ENCODE measurements around the gene NR4A1.

NR4A1 gene

DNA sequence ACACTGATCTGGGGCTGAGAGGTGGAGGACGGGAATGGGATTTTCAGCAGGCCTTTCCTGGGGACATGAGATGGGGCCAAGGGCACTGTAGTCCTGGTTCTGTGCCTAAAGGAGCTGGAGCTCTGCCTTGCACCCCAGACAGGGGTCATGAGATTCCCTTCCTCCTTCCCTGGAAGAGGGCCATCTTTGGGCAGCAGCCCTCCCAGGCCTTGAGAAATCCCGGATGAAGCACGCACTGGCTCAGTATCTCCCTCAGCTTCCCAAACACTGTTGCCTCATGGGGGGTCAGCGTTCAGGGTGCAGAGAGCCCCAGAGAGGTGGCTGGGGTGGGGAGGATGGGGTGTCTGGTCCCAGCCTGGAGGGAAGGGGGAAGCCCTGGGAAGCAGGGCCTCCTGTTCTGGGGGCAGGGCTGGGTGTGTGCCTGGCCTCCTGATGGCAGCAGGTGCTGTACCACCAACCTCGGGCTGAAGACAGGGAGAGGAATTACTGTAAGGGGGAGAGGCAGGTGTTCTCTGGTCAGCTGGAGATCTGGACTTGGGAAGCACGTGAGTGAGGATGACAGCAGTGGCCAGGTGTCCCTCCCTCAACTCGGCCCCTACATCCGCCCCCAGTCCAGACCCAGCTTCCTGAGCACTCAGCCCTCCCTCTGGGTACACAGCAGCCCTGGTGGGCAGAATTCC is 8.4 kb upstream of the NR4A1 start:
- 89 to 92% methylated on average over 8 of the region's 8 CpGs for WGBS, 2 experiments
- Histone ChIP-seq H3K27ac (ENCODE audit: insufficient read depth, low read depth, low read length, poor library complexity, severe bottlenecking) (no peak overlapping the region), H3K4me1 (ENCODE audit: control insufficient read depth, insufficient read depth, low read length) (no peaks in the 10 kb centered on the region), H3K36me3 (ENCODE audit: control insufficient read depth, insufficient read depth, low read length) (no peaks in the 10 kb centered on the region), H3K9me3 (ENCODE audit: control insufficient read depth, low read length) (no peaks in the 10 kb centered on the region), H3K4me3 (ENCODE audit: insufficient read depth, low read depth, low read length) (no peak overlapping the region), H3K27me3 (ENCODE audit: control insufficient read depth, insufficient read depth, low read length, poor library complexity, severe bottlenecking) (peaks cover 11% of the 10 kb centered on the region)

- no peak overlapping the region for H3K27ac ChIP-seq (ENCODE audit: insufficient read depth, low read depth, low read length, poor library complexity, severe bottlenecking)
- H3K36me3 ChIP-seq (ENCODE audit: control insufficient read depth, insufficient read depth, low read length): no peaks in the 10 kb centered on the region
- H3K4me1 ChIP-seq (ENCODE audit: control insufficient read depth, insufficient read depth, low read length): no peaks in the 10 kb centered on the region
- H3K9me3 ChIP-seq (ENCODE audit: control insufficient read depth, low read length): no peaks in the 10 kb centered on the region
- 90% methylated on average over 21 of the region's 21 CpGs for WGBS, 2 experiments
- H3K4me3 ChIP-seq (ENCODE audit: insufficient read depth, low read depth, low read length): no peak overlapping the region
- peaks cover 6% of the 10 kb centered on the region for H3K27me3 ChIP-seq (ENCODE audit: control insufficient read depth, insufficient read depth, low read length, poor library complexity, severe bottlenecking)
These were observed 7.6 kb upstream of the NR4A1 start for GRCh38 chr12:52043386-52044212.

- Histone ChIP-seq H3K4me3 (ENCODE audit: insufficient read depth, low read depth, low read length) (no peak overlapping the region), H3K9me3 (ENCODE audit: control insufficient read depth, low read length) (no peaks in the 10 kb centered on the region), H3K27ac (ENCODE audit: insufficient read depth, low read depth, low read length, poor library complexity, severe bottlenecking) (no peak overlapping the region), H3K36me3 (ENCODE audit: control insufficient read depth, insufficient read depth, low read length) (no peaks in the 10 kb centered on the region), H3K27me3 (ENCODE audit: control insufficient read depth, insufficient read depth, low read length, poor library complexity, severe bottlenecking) (peaks cover 8% of the 10 kb centered on the region), H3K4me1 (ENCODE audit: control insufficient read depth, insufficient read depth, low read length) (no peaks in the 10 kb centered on the region)
- WGBS, 2 experiments: 92 to 93% methylated on average over 18 of the region's 18 CpGs
These were observed 6.8 kb upstream of the NR4A1 start for GRCh38 chr12:52044292-52044983.

- Histone ChIP-seq H3K4me1 (ENCODE audit: control insufficient read depth, insufficient read depth, low read length) (peaks cover 8% of the 10 kb centered on the region), H3K36me3 (ENCODE audit: control insufficient read depth, insufficient read depth, low read length) (no peaks in the 10 kb centered on the region), H3K4me3 (ENCODE audit: insufficient read depth, low read depth, low read length) (no peak overlapping the region), H3K27me3 (ENCODE audit: control insufficient read depth, insufficient read depth, low read length, poor library complexity, severe bottlenecking) (peaks cover 22% of the 10 kb centered on the region), H3K27ac (ENCODE audit: insufficient read depth, low read depth, low read length, poor library complexity, severe bottlenecking) (no peak overlapping the region), H3K9me3 (ENCODE audit: control insufficient read depth, low read length) (no peaks in the 10 kb centered on the region)
- WGBS, 2 experiments: 71 to 72% methylated on average over 3 to 4 of the region's 4 CpGs
These were observed 5.4 kb upstream of the NR4A1 start for GRCh38 chr12:52045794-52046199.

GRCh38 chr12:52046859-52047258 is 4.4 kb upstream of the NR4A1 start:
- WGBS, 2 experiments: 93 to 95% methylated on average over 6 to 7 of the region's 7 CpGs
- H3K36me3 ChIP-seq (ENCODE audit: control insufficient read depth, insufficient read depth, low read length): no peaks in the 10 kb centered on the region

DNA sequence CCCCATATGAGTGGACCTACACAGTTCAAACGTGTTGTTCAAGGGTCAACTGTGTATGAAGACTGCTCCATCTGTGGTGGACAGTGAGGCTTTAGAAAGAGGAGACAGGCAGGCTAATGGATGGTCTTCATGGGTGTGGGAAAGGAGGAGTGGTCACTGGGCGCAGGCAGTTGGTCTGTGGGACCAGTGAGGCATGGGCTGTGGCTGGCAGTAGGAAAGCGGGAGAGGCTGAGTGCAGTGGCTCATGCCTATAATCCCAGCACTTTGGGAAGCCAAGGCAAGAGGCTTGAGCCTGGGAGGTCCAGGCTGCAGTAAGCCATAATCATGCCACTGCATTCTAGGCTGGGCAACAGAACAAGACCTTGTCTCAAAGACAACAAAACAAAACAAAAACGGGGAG is 2.0 kb upstream of the NR4A1 start:
- 84 to 90% methylated on average over 4 of the region's 4 CpGs for WGBS, 2 experiments
- H3K27ac ChIP-seq (ENCODE audit: insufficient read depth, low read depth, low read length, poor library complexity, severe bottlenecking): no peak overlapping the region
- no peaks in the 10 kb centered on the region for H3K36me3 ChIP-seq (ENCODE audit: control insufficient read depth, insufficient read depth, low read length)
- H3K4me3 ChIP-seq (ENCODE audit: insufficient read depth, low read depth, low read length): no peak overlapping the region
- no peaks in the 10 kb centered on the region for H3K9me3 ChIP-seq (ENCODE audit: control insufficient read depth, low read length)
- peaks cover 42% of the 10 kb centered on the region for H3K27me3 ChIP-seq (ENCODE audit: control insufficient read depth, insufficient read depth, low read length, poor library complexity, severe bottlenecking)
- H3K4me1 ChIP-seq (ENCODE audit: control insufficient read depth, insufficient read depth, low read length): peaks cover 15% of the 10 kb centered on the region

More at GRCh38 chr12:52046859-52047258, 4.4 kb upstream of the NR4A1 start:
- Histone ChIP-seq H3K4me1 (ENCODE audit: control insufficient read depth, insufficient read depth, low read length) (peaks cover 10% of the 10 kb centered on the region), H3K27me3 (ENCODE audit: control insufficient read depth, insufficient read depth, low read length, poor library complexity, severe bottlenecking) (peaks cover 32% of the 10 kb centered on the region), H3K4me3 (ENCODE audit: insufficient read depth, low read depth, low read length) (no peak overlapping the region), H3K27ac (ENCODE audit: insufficient read depth, low read depth, low read length, poor library complexity, severe bottlenecking) (no peak overlapping the region), H3K9me3 (ENCODE audit: control insufficient read depth, low read length) (no peaks in the 10 kb centered on the region)

- Histone ChIP-seq H3K27me3 (ENCODE audit: control insufficient read depth, insufficient read depth, low read length, poor library complexity, severe bottlenecking) (peaks cover 42% of the 10 kb centered on the region), H3K9me3 (ENCODE audit: control insufficient read depth, low read length) (no peaks in the 10 kb centered on the region), H3K4me1 (ENCODE audit: control insufficient read depth, insufficient read depth, low read length) (peaks cover 15% of the 10 kb centered on the region), H3K4me3 (ENCODE audit: insufficient read depth, low read depth, low read length) (no peak overlapping the region), H3K36me3 (ENCODE audit: control insufficient read depth, insufficient read depth, low read length) (no peaks in the 10 kb centered on the region), H3K27ac (ENCODE audit: insufficient read depth, low read depth, low read length, poor library complexity, severe bottlenecking) (no peak overlapping the region)
- whole genome bisulfite sequencing, 2 experiments: 88 to 94% methylated on average over 5 of the region's 5 CpGs
These were observed 1.6 kb upstream of the NR4A1 start for GRCh38 chr12:52049688-52050087.

DNA sequence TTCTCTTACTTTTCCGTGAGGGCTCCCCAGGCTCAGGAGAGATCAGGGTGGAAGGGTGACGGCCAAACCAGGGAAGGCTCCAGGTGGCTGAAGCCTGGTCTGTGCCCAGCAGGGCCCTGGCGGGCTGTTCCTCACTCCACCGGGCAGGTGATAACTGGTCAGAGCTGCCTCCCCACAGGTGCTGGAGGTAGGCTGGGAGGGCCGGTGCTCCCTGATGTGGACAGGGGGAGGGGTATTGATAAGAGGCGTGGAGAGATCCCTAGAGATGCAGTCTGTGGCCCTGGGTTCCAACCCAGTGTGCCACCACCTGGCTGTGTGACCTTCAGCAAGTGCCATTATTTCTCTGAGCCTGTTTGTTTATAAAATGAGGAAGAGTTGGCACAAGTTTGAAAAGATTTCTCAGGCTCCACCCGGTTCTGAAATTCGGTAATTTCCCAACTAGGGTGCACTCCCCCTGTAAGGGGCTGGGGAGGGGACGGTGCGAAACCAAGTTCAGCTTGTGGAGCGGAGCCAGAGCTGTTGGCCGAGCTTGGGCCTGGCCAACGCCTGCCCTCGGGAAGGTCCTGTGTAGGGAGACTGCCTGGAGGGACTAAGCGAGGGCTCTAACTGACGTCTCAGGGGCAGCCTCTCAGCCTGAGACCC is 1.0 kb upstream of the NR4A1 start:
- WGBS, 2 experiments: 23 to 24% methylated on average over 16 of the region's 16 CpGs
- peaks cover 42% of the 10 kb centered on the region for H3K27me3 ChIP-seq (ENCODE audit: control insufficient read depth, insufficient read depth, low read length, poor library complexity, severe bottlenecking)
- no peaks in the 10 kb centered on the region for H3K9me3 ChIP-seq (ENCODE audit: control insufficient read depth, low read length)
- peak overlapping the region; percentile 58 for H3K4me3 ChIP-seq (ENCODE audit: insufficient read depth, low read depth, low read length)
- H3K36me3 ChIP-seq (ENCODE audit: control insufficient read depth, insufficient read depth, low read length): no peaks in the 10 kb centered on the region
- peaks cover 15% of the 10 kb centered on the region for H3K4me1 ChIP-seq (ENCODE audit: control insufficient read depth, insufficient read depth, low read length)
- H3K27ac ChIP-seq (ENCODE audit: insufficient read depth, low read depth, low read length, poor library complexity, severe bottlenecking): no peak overlapping the region

- Histone ChIP-seq H3K4me1 (ENCODE audit: control insufficient read depth, insufficient read depth, low read length) (peaks cover 15% of the 10 kb centered on the region), H3K4me3 (ENCODE audit: insufficient read depth, low read depth, low read length) (no peak overlapping the region), H3K36me3 (ENCODE audit: control insufficient read depth, insufficient read depth, low read length) (peaks cover 3% of the 10 kb centered on the region), H3K27me3 (ENCODE audit: control insufficient read depth, insufficient read depth, low read length, poor library complexity, severe bottlenecking) (peaks cover 42% of the 10 kb centered on the region), H3K9me3 (ENCODE audit: control insufficient read depth, low read length) (no peaks in the 10 kb centered on the region), H3K27ac (ENCODE audit: insufficient read depth, low read depth, low read length, poor library complexity, severe bottlenecking) (no peak overlapping the region)
- WGBS, 2 experiments: 73% methylated on average over 7 of the region's 7 CpGs
These were observed 1.4 kb downstream of the NR4A1 start for GRCh38 chr12:52052468-52053186.

Measured in ectodermal cell (in vitro differentiated cells).